NCI-H128 (cell line): Measurements from ENCODE around the gene CLDN15.
"Not testable (repeated sequence)": the region's sequence is repeated elsewhere in the genome, so short reads cannot be mapped to it uniquely, and the experiment has no call there.

Experiments used
- DNase-seq: peaks from one replicate; lab custom pipeline; 2025; ENCODE audit not compliant: unreplicated experiment; lab: John Stamatoyannopoulos, UW

The CLDN15 gene, protein sequence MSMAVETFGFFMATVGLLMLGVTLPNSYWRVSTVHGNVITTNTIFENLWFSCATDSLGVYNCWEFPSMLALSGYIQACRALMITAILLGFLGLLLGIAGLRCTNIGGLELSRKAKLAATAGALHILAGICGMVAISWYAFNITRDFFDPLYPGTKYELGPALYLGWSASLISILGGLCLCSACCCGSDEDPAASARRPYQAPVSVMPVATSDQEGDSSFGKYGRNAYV

DNA sequence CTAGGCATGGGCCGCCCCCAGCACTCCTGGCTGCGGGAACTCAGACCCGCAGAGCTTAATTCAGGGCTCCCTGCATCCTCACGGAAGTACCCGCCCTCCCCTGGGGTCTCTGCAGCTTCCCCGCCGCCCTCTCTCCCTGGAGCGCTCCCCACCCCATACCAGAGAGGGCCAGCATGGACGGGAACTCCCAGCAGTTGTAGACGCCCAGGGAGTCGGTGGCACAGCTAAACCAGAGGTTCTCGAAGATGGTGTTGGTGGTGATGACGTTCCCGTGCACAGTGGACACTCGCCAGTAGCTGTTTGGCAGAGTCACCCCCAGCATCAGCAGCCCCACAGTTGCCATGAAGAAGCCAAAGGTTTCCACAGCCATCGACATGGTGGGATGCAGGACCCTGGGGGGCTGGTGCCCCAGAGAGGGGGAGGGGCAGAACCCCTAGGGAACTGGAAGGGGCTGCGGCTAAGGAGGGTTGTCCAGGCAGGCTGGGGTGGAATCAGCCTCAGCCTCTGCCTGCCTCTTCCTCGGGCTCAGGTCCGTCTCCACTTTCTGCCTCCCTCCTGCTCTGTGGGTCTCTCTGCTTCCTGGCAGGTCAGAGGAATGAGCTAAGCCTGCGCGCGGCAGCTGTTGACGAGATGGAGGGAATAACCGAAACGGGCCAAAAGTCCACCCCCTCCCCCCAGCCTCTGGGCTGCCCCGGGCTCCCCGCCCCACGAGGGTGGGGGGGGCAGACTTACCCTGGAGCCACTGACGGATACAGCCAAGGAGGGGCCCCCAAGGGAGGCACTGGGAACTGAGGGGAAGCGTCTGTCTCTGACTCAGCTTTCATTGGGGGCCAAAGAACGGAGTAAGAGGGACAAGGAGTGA is at the start of gene CLDN15:
Gene CLDN15 (minus strand): TSS at position 597 of the 862 bp plus-strand sequence. CDS start 221 bp downstream, at position 376.
- no peak for DNase-seq

DNA sequence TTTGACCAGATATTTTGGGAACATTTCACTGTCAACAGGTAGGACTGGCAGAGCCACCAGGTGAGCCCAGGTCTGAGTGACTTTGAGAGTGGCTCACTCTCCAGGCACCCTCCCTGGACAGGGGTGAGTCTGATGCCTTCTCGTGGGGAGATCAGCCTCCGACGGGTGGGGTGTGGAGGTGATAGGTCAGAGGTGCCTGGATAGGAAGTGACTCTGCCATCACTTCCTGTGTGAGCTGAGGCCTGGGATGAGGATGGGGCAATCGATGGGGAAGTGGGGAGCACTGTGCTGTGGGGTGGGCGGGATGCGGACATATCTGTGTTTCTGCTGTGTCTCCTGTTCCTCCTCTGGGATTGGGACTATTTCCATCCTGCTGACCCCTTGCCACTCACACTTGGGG is 49.4 kb upstream of the CLDN15 start:
- DNase-seq, result no peak

DNA sequence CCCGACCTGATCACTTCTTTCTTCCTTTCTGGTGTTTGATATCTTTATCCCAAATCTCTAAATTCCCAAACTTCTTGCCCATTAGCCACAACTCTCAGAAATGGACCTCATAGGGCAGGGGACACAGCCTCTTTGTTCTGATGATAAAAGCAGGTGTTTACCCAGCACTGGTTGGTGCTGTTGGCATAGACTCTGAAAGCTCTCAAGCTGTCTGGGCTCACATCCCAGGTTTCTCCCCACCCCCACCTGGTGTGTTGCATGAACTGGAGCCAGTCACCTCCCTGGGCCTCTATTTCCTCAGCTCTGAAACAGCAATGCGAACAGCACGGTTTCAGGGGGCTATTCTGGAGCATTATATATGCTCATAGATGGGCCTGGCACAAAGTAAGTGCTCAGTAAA is 48.3 kb upstream of the CLDN15 start:
- DNase-seq, result not testable (repeated sequence)

GRCh38 chr7:101285171-101285570 is 47.6 kb upstream of the CLDN15 start:
- DNase-seq, result no peak

DNA sequence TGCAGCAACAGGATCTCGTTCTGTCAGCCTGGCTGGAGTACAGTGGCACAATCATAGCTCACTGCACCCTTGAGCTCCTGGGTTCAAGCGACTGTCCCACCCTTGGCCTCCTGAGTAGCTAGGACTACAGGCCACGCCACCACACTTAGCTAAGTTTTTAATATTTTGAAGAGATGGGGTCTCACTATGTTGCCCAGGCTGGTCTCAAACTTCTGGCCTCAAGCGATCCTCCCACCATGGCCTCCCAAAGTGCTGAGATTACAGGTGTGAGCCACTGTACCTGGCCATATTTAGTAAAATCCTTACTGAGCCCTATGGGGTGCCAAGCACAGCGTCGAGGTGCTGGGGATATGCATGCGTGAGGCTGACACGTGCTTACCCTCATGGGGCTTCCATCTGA is 43.3 kb upstream of the CLDN15 start:
- not testable (repeated sequence) for DNase-seq

GRCh38 chr7:101278461-101279292 is 41.1 kb upstream of the CLDN15 start:
- DNase-seq, result no peak

GRCh38 chr7:101277155-101277554 is 39.6 kb upstream of the CLDN15 start:
- no peak for DNase-seq

GRCh38 chr7:101273206-101273605 is 35.6 kb upstream of the CLDN15 start:
- no peak for DNase-seq

DNA sequence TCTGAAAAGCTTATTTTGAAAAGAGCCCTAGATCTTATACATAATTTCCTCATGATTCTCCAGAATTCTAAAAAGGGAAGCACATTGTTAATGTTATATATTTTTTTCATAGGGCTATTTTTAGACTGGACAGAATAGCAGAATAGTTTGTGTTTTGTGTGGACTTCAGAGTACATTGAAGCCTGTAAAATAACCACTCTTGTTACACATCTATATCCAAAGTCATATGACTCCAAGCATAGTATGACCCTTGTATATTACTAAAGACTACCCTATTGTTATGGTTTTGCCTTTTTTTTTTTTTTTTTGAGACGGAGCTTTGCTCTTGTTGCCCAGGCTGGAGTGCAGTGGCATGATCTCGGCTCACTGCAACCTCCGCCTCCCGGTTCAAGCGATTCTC is 33.4 kb upstream of the CLDN15 start:
- no peak for DNase-seq

GRCh38 chr7:101269664-101270063 is 32.1 kb upstream of the CLDN15 start:
- DNase-seq, result no peak

GRCh38 chr7:101265622-101266516 is 28.3 kb upstream of the CLDN15 start:
- DNase-seq, result no peak

DNA sequence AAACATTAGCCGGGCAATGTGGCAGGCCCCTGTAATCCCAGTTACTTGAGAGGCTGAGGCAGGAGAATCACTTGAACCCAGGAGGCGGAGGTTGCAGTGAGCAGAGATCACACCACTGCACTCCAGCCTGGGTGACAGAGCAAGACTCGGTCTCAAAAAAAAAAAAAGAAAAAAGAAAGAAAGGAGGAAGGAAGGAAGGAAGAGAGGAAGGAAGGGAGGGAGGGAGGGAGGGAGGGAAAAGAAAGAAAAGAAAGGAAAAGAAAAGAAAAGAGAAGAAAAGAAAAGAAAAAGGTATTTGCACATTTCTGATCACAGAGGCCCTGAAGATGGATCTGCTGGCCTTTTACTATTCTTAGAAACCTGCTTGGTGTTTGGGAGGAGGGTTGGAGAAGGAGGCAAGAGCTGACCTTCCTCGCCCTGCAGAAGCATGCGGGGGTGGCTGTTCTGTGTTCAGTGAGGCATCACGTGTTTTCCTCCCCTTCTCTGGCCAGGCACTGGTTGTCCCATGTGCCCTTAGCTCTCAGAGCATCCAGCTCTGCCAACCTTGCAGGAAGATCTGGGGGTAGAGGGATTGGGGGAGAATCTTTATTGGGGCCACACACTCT is 26.6 kb upstream of the CLDN15 start:
- not testable (repeated sequence) for DNase-seq

- DNase-seq, result no peak
Measured at GRCh38 chr7:101258243-101258731, 20.7 kb upstream of the CLDN15 start.

DNA sequence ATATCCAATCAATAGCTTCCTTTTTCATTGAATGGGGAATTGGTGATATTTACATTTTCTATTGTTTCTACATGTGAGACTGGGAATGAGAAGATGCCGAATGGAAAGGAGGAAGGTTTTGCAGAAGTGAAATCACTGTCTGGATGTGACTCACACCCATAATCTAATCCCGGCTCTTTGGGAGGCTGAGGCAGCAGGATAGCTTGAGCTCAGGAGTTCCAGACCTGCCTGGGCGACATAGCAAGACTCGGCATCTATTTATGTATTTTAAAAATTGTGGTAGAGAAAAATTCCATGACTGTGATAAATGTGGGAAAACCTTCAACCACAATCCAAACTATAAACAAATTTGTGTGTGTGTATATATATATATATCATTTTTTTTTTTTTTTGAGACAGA is 18.2 kb upstream of the CLDN15 start:
- no peak for DNase-seq

- DNase-seq, result not testable (repeated sequence)
Measured at GRCh38 chr7:101253199-101253598, 15.6 kb upstream of the CLDN15 start.

- peak; percentile 96 for DNase-seq
Measured at GRCh38 chr7:101251871-101252659, 14.5 kb upstream of the CLDN15 start.

- DNase-seq, result no peak
Measured at GRCh38 chr7:101250324-101250723, 12.7 kb upstream of the CLDN15 start.

- no peak for DNase-seq
Measured at GRCh38 chr7:101248276-101248675, 10.7 kb upstream of the CLDN15 start.

DNA sequence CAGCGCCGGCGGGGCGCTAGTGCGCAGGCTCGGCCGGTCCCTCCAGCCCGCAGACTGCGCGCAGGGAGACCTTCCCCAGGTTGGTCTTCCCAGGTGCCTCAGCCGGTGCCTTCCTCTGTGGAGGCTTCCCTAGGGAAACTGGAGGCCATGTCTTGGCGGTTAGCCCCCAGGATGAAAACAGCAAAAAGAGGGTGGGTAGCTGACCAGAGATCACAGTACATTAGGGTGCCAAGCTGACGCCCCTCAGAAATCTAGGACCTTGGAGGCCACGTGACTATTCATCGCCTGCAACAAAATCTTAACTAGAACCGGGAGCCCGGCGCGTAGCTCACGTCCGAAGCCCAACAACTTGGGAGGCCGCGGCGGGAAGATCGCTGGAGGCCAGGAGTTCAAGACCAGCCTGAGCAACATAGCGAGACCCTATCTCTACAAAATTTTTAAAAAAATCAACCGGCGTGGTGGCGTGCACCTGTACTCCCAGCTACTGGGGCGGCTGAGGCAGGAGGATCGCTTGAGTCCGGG is 7.6 kb upstream of the CLDN15 start:
- no peak for DNase-seq
